Vagina (tissue), 2 donors: ENCODE results near the gene RNF5.

Experiments used
- POLR2AphosphoS5 ChIP-seq, 2 donors: sonication (generic); formaldehyde crosslinking; IDR thresholded peaks; one replicate each; pipeline ENCODE4 v1.9.0; 2017; ENCODE audit warnings: antibody characterized with exemption in 2 of 2, mild to moderate bottlenecking in 2 of 2, low read depth in 1 of 2; ENCODE audit not compliant: insufficient read depth in 1 of 2
- TF ChIP-seq, protein P1 (sequence below), 3 experiments: fragments of 450-650 bp in 2 of 3; fragments of 200-600 bp in 1 of 3; sonication (generic) in 1 of 3; IDR thresholded peaks; one replicate each; pipeline ENCODE4 v1.5.1; 2017 to 2019; ENCODE audit warnings: antibody characterized with exemption in 3 of 3, mild to moderate bottlenecking in 2 of 3, moderate library complexity in 2 of 3

DNA sequence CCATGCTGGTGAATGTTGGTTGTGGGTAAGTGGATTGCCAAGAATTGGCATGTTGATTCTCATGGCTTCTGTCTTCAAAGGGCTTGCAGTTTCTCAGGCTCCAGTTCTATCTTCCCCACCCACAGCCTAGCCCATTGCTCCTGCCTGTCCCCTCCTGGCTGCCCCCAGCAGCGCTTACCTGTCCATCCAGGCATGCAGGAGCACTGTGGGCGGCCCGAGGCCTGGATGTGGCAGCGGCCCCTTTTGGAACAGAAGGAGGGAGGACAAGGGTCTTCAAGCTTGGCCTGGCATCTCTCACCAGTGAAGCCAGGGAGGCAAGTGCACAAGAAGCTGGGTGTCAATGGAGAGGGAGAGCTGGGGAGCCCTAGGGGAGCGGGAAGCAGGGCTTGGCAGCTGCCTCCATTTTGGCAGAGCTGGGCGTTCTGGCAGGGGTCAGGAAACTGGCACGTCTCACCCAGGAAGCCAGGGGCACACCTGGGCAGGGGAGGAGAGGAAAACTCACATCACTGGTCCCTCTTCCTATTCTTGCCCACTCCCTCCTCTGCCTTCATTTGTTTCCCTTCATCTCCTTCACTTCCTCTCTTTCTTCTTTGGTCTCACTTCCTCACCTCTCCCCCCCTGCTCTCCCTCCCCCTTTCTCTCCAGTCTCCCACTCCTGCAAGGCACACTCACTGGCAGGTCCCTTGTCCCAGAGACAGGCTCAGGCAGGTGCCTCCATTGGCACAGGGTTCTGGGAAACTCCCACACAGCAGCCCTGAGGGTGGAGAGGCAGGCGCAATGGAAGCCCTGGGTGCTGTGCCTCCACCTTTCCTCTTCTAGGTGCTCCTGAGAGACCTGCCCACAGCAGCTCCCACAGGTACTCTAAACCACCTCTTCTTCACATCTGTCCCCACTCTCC is 44.4 kb downstream of the RNF5 start:
- TF ChIP-seq POLR2AphosphoS5 (IDR thresholded peaks at IDR 0.05; ENCODE audit: insufficient read depth in 1 of 2, low read depth in 1 of 2): no peak
- TF ChIP-seq, protein P1, sequence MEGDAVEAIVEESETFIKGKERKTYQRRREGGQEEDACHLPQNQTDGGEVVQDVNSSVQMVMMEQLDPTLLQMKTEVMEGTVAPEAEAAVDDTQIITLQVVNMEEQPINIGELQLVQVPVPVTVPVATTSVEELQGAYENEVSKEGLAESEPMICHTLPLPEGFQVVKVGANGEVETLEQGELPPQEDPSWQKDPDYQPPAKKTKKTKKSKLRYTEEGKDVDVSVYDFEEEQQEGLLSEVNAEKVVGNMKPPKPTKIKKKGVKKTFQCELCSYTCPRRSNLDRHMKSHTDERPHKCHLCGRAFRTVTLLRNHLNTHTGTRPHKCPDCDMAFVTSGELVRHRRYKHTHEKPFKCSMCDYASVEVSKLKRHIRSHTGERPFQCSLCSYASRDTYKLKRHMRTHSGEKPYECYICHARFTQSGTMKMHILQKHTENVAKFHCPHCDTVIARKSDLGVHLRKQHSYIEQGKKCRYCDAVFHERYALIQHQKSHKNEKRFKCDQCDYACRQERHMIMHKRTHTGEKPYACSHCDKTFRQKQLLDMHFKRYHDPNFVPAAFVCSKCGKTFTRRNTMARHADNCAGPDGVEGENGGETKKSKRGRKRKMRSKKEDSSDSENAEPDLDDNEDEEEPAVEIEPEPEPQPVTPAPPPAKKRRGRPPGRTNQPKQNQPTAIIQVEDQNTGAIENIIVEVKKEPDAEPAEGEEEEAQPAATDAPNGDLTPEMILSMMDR (IDR thresholded peaks at IDR 0.05): no peak
